Smooth muscle cell of the pulmonary artery (primary cell): ENCODE results near the gene DDX1. TPM values are rescaled to one million over a fixed set of nuclear protein-coding genes. Genes with fewer than 3 reads are reported as not detected.

Experiments
- total RNA-seq: library from RNA; depleted of rRNA; stranded (reverse); fragments of >200 nt; gene quantifications from 2 replicates; pipeline ENCODE4 v1.2.3, GENCODE V29; 2014

The DDX1 gene
- 53.7 and 83.6 TPM in 2 replicates for total RNA-seq

DNA sequence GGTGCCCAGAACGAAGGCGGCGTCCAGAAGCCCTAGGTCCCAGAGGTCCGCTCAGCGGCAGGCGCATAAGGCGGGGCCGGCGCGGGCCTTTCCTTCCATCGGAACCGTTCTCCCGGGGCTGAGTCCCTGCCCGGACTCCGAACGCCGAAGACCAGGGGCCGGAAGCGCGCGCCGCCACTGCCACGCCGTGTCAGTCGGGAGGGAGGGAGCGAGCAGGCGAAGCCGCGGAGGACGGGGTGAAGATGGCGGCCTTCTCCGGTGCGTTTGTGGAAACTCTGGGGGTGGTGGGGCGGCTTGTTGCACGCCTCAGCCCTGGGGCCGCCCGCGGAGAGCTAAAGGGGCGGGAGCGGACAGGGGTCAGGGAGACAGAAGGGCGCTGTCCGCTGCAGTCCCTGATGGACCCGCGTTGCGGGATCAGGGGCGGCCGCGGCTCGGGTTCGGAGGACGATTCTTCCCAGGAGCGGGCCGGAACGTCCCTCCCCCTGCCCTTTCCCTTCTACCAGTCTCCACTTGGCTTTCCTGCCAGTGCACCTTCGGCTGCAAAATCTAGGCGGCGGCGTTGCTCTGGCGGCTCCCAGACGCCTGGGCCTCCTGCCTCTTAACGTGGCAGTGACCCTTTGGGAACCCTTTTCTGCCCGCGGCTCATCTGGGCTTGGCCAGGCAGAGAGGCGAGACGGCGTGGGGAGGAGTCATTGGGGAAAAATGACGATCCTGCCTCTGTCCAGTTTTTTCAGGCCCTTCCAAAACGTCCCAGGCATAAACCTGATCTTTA lies at the start of gene DDX1:
Gene DDX1 (plus strand): TSS at position 177 of the 772 bp plus-strand sequence. CDS start 66 bp downstream, at position 243.

DNA sequence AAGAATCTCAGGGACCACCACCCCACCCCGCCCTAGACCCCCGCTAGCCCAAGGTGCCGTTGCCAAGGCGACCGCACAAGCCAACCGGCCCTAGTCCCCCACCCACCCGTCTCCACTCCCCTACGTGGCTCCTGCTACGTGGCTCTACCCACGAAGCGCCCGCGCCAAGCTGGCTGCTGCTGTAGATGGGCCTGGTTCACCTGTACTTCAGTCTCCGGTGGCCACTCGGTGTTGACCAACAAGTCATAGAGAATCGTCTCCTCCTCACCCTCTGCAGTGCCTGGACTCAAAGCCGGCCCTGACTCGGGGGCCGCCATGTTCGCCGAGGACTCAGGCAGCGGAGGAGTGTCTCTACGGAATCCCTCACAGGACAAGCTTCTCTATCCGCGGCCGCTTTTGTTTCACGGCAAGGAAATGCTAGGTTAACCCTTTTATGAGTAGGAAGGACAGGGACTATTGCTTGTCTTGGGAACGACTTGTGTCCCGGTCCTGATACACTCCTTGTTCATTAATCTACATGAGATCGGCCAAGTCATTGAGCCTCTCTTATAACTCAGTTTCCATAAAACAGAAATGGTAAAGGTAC lies 30.6 kb upstream of the DDX1 start, which contains the start of gene NBAS:
Gene NBAS (minus strand): TSS at position 347 of the 586 bp plus-strand sequence. CDS start 30 bp downstream, at position 317.

Other genes starting within 250 kb of the DDX1 start
- gene NBAS, start 30.5 kb upstream of the DDX1 start, total RNA-seq, result 110 and 112 TPM in 2 replicates